ENCODE measurements around the gene GGPS1. TPM values are rescaled to one million over a fixed set of nuclear protein-coding genes. Genes with fewer than 3 reads are reported as not detected.
"Not testable (repeated sequence)": the region's sequence is repeated elsewhere in the genome, so short reads cannot be mapped to it uniquely, and the experiment has no call there.

The GGPS1 gene
- total RNA-seq, 4 donors from 2014 or later, result 18.9 to 26.5 (median 21.4) TPM

DNA sequence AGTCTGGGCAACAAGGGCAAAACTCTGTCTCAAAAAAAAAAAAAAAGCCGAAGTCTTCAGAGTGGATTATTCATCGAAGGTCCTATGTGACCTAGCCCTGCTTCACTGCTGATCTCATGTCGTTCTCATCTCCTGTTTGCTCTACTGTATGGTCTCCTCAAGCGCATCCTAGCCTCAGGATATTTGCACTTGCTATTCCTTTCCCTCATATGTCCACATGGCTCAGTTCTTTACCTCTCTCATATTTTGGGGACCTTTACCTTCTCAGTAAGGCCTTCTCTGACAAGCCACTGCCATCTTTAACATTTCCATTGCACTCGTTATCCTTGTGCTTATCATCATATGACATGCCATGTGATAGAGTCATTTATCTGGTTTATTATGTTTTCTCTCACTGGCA is 41.4 kb downstream of the GGPS1 start:
- H3K27me3 ChIP-seq, result no peaks in the 10 kb centered on the region
- no peak overlapping the region for H3K4me3 ChIP-seq
- DNase-seq (ENCODE audit: low spot score in 2 of 2), result no peak
- 88% methylated on average over 5 of the region's 5 CpGs for WGBS
- H3K36me3 ChIP-seq, result peaks cover 5% of the 10 kb centered on the region
- H3K4me1 ChIP-seq, result peaks cover 6% of the 10 kb centered on the region
- no peak for TF ChIP-seq POLR2AphosphoS5 (IDR thresholded peaks at IDR 0.05)
- no peak for TF ChIP-seq EP300 (IDR thresholded peaks at IDR 0.05)
- TF ChIP-seq, protein P1, sequence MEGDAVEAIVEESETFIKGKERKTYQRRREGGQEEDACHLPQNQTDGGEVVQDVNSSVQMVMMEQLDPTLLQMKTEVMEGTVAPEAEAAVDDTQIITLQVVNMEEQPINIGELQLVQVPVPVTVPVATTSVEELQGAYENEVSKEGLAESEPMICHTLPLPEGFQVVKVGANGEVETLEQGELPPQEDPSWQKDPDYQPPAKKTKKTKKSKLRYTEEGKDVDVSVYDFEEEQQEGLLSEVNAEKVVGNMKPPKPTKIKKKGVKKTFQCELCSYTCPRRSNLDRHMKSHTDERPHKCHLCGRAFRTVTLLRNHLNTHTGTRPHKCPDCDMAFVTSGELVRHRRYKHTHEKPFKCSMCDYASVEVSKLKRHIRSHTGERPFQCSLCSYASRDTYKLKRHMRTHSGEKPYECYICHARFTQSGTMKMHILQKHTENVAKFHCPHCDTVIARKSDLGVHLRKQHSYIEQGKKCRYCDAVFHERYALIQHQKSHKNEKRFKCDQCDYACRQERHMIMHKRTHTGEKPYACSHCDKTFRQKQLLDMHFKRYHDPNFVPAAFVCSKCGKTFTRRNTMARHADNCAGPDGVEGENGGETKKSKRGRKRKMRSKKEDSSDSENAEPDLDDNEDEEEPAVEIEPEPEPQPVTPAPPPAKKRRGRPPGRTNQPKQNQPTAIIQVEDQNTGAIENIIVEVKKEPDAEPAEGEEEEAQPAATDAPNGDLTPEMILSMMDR (IDR thresholded peaks at IDR 0.05), result no peak
- TF ChIP-seq POLR2A (IDR thresholded peaks at IDR 0.05), result no peak
- no peak overlapping the region for H3K27ac ChIP-seq
- no peaks in the 10 kb centered on the region for H3K9me3 ChIP-seq

DNA sequence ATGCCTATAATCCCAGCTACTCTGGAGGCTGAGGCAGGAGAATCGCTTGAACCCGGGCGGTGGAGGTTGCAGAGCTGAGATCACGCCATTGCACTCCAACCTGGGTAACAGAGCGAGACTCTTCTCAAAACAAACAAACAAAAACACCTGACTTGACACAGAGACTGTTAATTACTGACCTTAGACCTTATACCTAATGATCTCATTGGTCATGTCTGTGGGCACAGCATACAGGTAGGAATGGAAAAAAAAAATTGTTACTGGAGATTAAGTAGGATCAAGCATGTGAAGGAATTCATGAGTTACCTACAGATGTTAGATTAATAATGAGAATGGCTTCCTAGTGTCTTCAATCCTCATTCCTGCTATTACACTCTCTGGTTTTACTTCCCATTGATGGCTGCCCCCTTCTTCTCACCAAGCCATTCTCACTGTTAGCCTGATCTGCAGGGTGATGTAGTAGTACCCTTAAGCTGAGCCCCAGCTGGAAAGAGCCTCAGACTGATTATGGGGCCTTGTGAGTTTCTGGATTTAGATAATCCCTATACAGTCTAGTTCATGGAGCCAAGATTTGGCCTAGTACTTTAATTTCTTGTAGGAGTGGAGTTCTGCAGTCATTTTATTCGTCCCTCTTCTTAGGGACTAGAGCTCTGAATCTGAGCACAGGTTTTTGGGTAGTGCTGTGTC is 47.7 kb downstream of the GGPS1 start:
- H3K4me3 ChIP-seq, result no peak overlapping the region
- no peaks in the 10 kb centered on the region for H3K4me1 ChIP-seq
- peaks cover 22% of the 10 kb centered on the region for H3K36me3 ChIP-seq
- H3K9me3 ChIP-seq, result no peaks in the 10 kb centered on the region
- no peak overlapping the region for H3K27ac ChIP-seq
- DNase-seq (ENCODE audit: low spot score in 2 of 2), result no peak
- WGBS, result 98% methylated on average over 6 of the region's 6 CpGs
- no peaks in the 10 kb centered on the region for H3K27me3 ChIP-seq
- no peak for TF ChIP-seq EP300 (IDR thresholded peaks at IDR 0.05)
- no peak for TF ChIP-seq POLR2A (IDR thresholded peaks at IDR 0.05)
- TF ChIP-seq, protein P1 (IDR thresholded peaks at IDR 0.05), result no peak
- no peak for TF ChIP-seq POLR2AphosphoS5 (IDR thresholded peaks at IDR 0.05)

DNA sequence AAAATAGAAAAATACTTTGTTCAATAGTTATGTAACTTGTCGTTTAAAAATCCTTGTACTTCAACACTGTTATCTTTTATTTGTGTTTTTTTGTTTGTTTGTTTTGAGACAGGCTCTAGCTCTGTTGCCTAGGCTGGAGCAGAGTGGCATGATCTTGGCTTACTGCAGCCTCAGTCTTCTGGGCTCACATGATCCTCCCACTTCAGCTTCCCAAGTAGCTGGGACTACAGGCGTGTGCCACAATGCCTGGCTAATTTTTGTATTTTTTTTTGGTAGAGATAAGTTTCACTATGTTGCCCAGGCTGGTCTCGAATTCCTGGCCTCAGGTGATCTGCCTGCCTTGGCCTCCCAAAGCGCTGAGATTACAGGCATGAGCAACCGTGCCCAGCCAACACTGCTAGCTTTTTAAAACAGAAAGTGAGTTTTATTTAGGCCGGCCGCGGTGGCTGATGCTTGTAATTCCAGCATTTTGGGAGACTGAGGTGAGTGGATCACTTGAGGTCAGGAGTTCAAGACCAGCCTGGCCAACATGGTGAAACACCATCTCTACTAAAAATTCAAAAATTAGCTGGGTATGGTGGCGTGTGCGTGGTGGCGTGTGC is 49.9 kb downstream of the GGPS1 start:
- H3K9me3 ChIP-seq; H3K27ac ChIP-seq; H3K27me3 ChIP-seq; H3K4me1 ChIP-seq; DNase-seq (ENCODE audit: low spot score in 2 of 2); H3K4me3 ChIP-seq: not testable (repeated sequence)
- WGBS, result 88% methylated on average over 11 of the region's 11 CpGs
- peaks cover 26% of the 10 kb centered on the region for H3K36me3 ChIP-seq

DNA sequence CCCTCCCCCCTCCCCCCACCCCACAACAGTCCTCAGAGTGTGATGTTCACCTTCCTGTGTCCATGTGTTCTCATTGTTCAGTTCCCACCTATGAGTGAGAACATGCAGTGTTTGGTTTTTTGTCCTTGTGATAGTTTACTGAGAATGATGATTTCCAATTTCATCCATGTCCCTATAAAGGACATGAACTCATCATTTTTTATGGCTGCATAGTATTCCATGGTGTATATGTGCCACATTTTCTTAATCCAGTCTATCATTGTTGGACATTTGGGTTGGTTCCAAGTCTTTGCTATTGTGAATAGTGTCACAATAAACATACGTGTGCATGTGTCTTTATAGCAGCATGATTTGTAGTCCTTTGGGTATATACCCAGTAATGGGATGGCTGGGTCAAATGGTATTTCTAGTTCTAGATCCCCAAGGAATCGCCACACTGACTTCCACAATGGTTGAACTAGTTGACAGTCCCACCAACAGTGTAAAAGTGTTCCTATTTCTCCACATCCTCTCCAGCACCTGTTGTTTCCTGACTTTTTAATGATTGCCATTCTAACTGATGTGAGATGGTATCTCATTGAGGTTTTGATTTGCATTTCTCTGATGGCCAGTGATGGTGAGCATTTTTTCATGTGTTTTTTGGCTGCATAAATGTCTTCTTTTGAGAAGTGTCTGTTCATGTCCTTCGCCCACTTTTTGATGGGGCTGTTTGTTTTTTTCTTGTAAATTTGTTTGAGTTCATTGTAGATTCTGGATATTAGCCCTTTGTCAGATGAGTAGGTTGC is 53.8 kb downstream of the GGPS1 start:
- H3K36me3 ChIP-seq, result peaks cover 22% of the 10 kb centered on the region
- not testable (repeated sequence) for H3K4me1 ChIP-seq; H3K4me3 ChIP-seq; H3K9me3 ChIP-seq; DNase-seq (ENCODE audit: low spot score in 2 of 2); H3K27ac ChIP-seq; H3K27me3 ChIP-seq
- WGBS, result no CpG with 5 or more reads among the region's 3 CpGs

DNA sequence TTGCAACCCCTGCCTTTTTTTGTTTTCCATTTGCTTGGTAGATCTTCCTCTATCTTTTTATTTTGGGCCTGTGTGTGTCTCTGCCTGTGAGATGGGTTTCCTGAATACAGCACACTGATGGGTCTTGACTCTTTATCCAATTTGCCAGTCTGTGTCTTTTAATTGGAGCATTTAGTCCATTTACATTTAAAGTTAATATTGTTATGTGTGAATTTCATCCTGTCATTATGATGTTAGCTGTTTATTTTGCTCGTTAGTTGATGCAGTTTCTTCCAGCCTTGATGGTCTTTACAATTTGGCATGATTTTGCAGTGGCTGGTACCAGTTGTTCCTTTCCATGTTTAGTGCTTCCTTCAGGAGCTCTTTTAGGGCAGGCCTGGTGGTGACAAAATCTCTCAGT is 57.3 kb downstream of the GGPS1 start:
- H3K4me3 ChIP-seq; H3K9me3 ChIP-seq; DNase-seq (ENCODE audit: low spot score in 2 of 2); H3K4me1 ChIP-seq; H3K27me3 ChIP-seq; H3K36me3 ChIP-seq; H3K27ac ChIP-seq: not testable (repeated sequence)
- 96% methylated on average over 1 of the region's 1 CpG for WGBS

DNA sequence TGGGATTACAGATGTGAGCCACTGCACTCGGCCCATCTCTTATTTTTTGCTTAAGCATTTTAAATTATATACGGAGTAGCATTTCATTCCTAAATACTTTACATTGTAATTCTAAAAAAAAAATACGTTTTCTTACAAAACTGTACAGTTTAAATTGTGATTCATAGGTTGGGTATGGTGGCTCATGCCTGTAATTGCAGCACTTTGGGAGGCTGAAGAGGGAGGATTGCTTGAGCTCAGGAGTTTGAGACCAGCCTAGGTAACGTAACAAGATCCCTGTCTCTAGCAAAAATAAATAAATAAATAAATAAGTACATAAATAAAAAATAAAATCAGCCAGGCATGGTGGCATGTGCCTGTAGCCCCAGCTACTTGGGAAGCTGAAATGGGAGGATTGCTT is 63.5 kb downstream of the GGPS1 start:
- 95% methylated on average over 4 of the region's 4 CpGs for WGBS
- Histone ChIP-seq H3K4me1 (no peaks in the 10 kb centered on the region), H3K36me3 (no peaks in the 10 kb centered on the region), H3K27me3 (no peaks in the 10 kb centered on the region), H3K9me3 (no peaks in the 10 kb centered on the region), H3K4me3 (no peak overlapping the region), H3K27ac (no peak overlapping the region)
- no peak for TF ChIP-seq POLR2A (IDR thresholded peaks at IDR 0.05)
- TF ChIP-seq EP300 (IDR thresholded peaks at IDR 0.05), result no peak
- no peak for TF ChIP-seq POLR2AphosphoS5 (IDR thresholded peaks at IDR 0.05)
- TF ChIP-seq, protein P1 (IDR thresholded peaks at IDR 0.05), result no peak
- DNase-seq (ENCODE audit: low spot score in 2 of 2), result no peak

Other genes starting within 250 kb of the GGPS1 start
- gene TOMM20, start 199.7 kb upstream of the GGPS1 start, total RNA-seq, result 100 to 1,000 TPM; 101 to 116 (median 111) TPM
- 10 to 100 TPM; 35.2 to 75.9 (median 51.2) TPM for gene RBM34, start 167.3 kb upstream of the GGPS1 start, total RNA-seq
- 10 to 100 TPM; 21.4 to 62.7 (median 31.8) TPM for gene ARID4B, start 391 bp upstream of the GGPS1 start, total RNA-seq
- 10 to 100 TPM; 12.0 to 33.3 (median 21.1) TPM for gene TBCE, start 38.9 kb downstream of the GGPS1 start, total RNA-seq
- 10 to 100 TPM; 23.5 to 37.4 (median 29.5) TPM for gene B3GALNT2, start 175.9 kb downstream of the GGPS1 start, total RNA-seq